ENCODE results near the gene ATP1A4.

ATP1A4 gene

DNA sequence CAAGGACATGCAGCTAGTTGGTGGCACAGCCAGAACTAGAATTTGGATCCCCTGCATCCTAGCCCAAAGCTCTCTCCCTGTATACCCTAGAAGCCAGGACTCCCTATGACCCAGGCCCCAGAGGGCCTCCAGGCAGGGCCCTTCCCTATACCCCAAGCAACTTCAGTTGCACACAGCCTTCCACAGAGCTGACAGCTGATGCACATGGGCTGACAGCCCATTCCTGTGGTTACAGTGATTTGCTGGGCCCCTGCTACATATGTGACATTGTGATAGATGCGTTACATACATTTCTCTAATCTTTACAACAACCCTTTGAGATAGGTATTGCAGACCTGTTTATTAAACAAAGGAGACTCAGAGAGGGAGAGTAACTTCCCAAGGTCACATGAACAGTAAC, 30.0 kb upstream of the ATP1A4 start:
- H3K4me2 ChIP-seq (ENCODE audit: insufficient read depth, low read length) = no peak overlapping the region
- no peak overlapping the region for H3K9ac ChIP-seq (ENCODE audit: low read depth, low read length)
- ATAC-seq (ENCODE audit: insufficient read depth, low read depth) (0 out of 3 replicates have a peak, but pooled peaks have one; percentile 27), DNase-seq (no peak)
- H4K20me1 ChIP-seq (ENCODE audit: insufficient read depth, low read length) = no peaks in the 10 kb centered on the region
- no peak overlapping the region for H3K27ac ChIP-seq (ENCODE audit: low read length)
- H3K4me1 ChIP-seq (ENCODE audit: insufficient read depth, low read length) = no peaks in the 10 kb centered on the region
- no peak for TF ChIP-seq EZH2 (IDR thresholded peaks at IDR 0.05; ENCODE audit: borderline replicate concordance, low read depth, low read length, severe bottlenecking)
- TF ChIP-seq CTCF (IDR thresholded peaks at IDR 0.05; ENCODE audit: borderline replicate concordance, extremely low read depth, low read length, poor library complexity, severe bottlenecking) = no peak
- no peak overlapping the region for H2AFZ ChIP-seq (ENCODE audit: low read depth, low read length)
- no peaks in the 10 kb centered on the region for H3K79me2 ChIP-seq (ENCODE audit: insufficient read depth, low read length)
- H3K27me3 ChIP-seq (ENCODE audit: insufficient read depth, low read length, poor library complexity) = peaks cover 27% of the 10 kb centered on the region
- H3K4me3 ChIP-seq (ENCODE audit: low read depth in 1 of 2, low read length in 2 of 2) = no peak overlapping the region
- no peaks in the 10 kb centered on the region for H3K9me3 ChIP-seq (ENCODE audit: insufficient read depth, low read length, severe bottlenecking)
- no peaks in the 10 kb centered on the region for H3K36me3 ChIP-seq (ENCODE audit: insufficient read depth, low read length)

DNA sequence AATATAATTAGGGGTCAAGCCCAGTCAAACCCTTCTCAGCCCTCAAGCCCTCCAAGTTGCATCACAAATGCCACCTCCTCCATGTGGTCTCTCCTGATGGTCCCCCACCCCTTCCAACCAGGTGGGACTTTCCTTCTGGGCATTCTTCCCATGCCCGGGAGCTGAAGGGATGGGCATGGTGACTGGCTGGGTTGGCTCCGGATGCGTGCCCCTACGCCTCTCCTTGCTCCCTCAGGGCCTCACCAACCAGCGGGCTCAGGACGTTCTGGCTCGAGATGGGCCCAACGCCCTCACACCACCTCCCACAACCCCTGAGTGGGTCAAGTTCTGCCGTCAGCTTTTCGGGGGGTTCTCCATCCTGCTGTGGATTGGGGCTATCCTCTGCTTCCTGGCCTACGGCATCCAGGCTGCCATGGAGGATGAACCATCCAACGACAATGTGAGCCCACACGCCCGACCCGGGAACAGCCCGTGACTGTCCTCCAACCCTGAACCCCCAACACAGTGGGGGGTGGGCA, 28.4 kb upstream of the ATP1A4 start:
- TF ChIP-seq CTCF (IDR thresholded peaks at IDR 0.05; ENCODE audit: borderline replicate concordance, extremely low read depth, low read length, poor library complexity, severe bottlenecking) (no peak), EZH2 (IDR thresholded peaks at IDR 0.05; ENCODE audit: borderline replicate concordance, low read depth, low read length, severe bottlenecking) (no peak)
- no peak overlapping the region for H3K4me2 ChIP-seq (ENCODE audit: insufficient read depth, low read length)
- H3K4me3 ChIP-seq (ENCODE audit: low read depth in 1 of 2, low read length in 2 of 2) = no peak overlapping the region
- H3K9ac ChIP-seq (ENCODE audit: low read depth, low read length) = no peak overlapping the region
- H3K9me3 ChIP-seq (ENCODE audit: insufficient read depth, low read length, severe bottlenecking) = no peaks in the 10 kb centered on the region
- no peak for DNase-seq
- H3K4me1 ChIP-seq (ENCODE audit: insufficient read depth, low read length) = no peaks in the 10 kb centered on the region
- no peak overlapping the region for H2AFZ ChIP-seq (ENCODE audit: low read depth, low read length)
- no peaks in the 10 kb centered on the region for H3K79me2 ChIP-seq (ENCODE audit: insufficient read depth, low read length)
- peaks cover 20% of the 10 kb centered on the region for H3K27me3 ChIP-seq (ENCODE audit: insufficient read depth, low read length, poor library complexity)
- H3K27ac ChIP-seq (ENCODE audit: low read length) = no peak overlapping the region
- H3K36me3 ChIP-seq (ENCODE audit: insufficient read depth, low read length) = no peaks in the 10 kb centered on the region
- ATAC-seq (ENCODE audit: insufficient read depth, low read depth) = no peak
- no peaks in the 10 kb centered on the region for H4K20me1 ChIP-seq (ENCODE audit: insufficient read depth, low read length)

DNA sequence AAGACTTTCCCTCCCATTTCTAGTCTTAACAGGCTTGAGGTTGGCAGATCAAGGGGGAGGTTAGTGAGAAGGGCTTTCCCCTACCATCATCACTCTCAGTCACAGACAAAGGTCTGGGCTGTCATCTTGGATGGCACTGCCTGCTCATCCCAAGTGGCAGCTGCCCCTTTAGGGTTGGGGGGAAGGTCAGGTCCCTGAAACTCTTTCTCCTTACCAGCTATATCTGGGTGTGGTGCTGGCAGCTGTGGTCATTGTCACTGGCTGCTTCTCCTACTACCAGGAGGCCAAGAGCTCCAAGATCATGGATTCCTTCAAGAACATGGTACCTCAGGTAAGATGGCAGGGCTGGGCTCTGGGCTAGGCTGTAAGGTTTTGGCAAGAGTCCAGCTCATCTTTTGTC, 27.7 kb upstream of the ATP1A4 start:
- H3K4me2 ChIP-seq (ENCODE audit: insufficient read depth, low read length) = no peak overlapping the region
- no peak overlapping the region for H3K4me3 ChIP-seq (ENCODE audit: low read depth in 1 of 2, low read length in 2 of 2)
- no peaks in the 10 kb centered on the region for H4K20me1 ChIP-seq (ENCODE audit: insufficient read depth, low read length)
- no peak for TF ChIP-seq EZH2 (IDR thresholded peaks at IDR 0.05; ENCODE audit: borderline replicate concordance, low read depth, low read length, severe bottlenecking)
- TF ChIP-seq CTCF (IDR thresholded peaks at IDR 0.05; ENCODE audit: borderline replicate concordance, extremely low read depth, low read length, poor library complexity, severe bottlenecking) = no peak
- peaks cover 15% of the 10 kb centered on the region for H3K27me3 ChIP-seq (ENCODE audit: insufficient read depth, low read length, poor library complexity)
- no peaks in the 10 kb centered on the region for H3K4me1 ChIP-seq (ENCODE audit: insufficient read depth, low read length)
- no peak overlapping the region for H3K27ac ChIP-seq (ENCODE audit: low read length)
- ATAC-seq (ENCODE audit: insufficient read depth, low read depth) = no peak
- H3K36me3 ChIP-seq (ENCODE audit: insufficient read depth, low read length) = no peaks in the 10 kb centered on the region
- H3K9ac ChIP-seq (ENCODE audit: low read depth, low read length) = no peak overlapping the region
- no peak for DNase-seq
- no peaks in the 10 kb centered on the region for H3K79me2 ChIP-seq (ENCODE audit: insufficient read depth, low read length)
- no peak overlapping the region for H2AFZ ChIP-seq (ENCODE audit: low read depth, low read length)
- H3K9me3 ChIP-seq (ENCODE audit: insufficient read depth, low read length, severe bottlenecking) = no peaks in the 10 kb centered on the region

Measured in DND-41 (cell line).